NCI-H2227 treated with DMSO at 0.1 percent for 48 hours (cell line): ENCODE measurements around the gene MBD5.

ENCODE experiments used
- DNase-seq: peaks from one replicate; lab custom pipeline; 2025; lab: John Stamatoyannopoulos, UW

MBD5 gene

GRCh38 chr2:148231858-148232257 is 211.0 kb downstream of the MBD5 start:
- no peak for DNase-seq

GRCh38 chr2:148234143-148234542 is 213.3 kb downstream of the MBD5 start:
- no peak for DNase-seq

GRCh38 chr2:148237911-148238310 is 217.0 kb downstream of the MBD5 start:
- no peak for DNase-seq

- no peak for DNase-seq
Observed at GRCh38 chr2:148238561-148238960, 217.7 kb downstream of the MBD5 start.

GRCh38 chr2:148240838-148241237 is 219.9 kb downstream of the MBD5 start:
- no peak for DNase-seq

- no peak for DNase-seq
Observed at GRCh38 chr2:148244593-148245292, 223.9 kb downstream of the MBD5 start.

- no peak for DNase-seq
Observed at GRCh38 chr2:148251993-148252392, 231.1 kb downstream of the MBD5 start.

- no peak for DNase-seq
Observed at GRCh38 chr2:148252646-148253045, 231.8 kb downstream of the MBD5 start.

GRCh38 chr2:148253685-148254084 is 232.8 kb downstream of the MBD5 start:
- no peak for DNase-seq

GRCh38 chr2:148255929-148256328 is 235.0 kb downstream of the MBD5 start:
- no peak for DNase-seq

GRCh38 chr2:148257276-148257675 is 236.4 kb downstream of the MBD5 start:
- no peak for DNase-seq

- DNase-seq = no peak
Observed at GRCh38 chr2:148258124-148258523, 237.2 kb downstream of the MBD5 start.

- no peak for DNase-seq
Observed at GRCh38 chr2:148259674-148260073, 238.8 kb downstream of the MBD5 start.

- no peak for DNase-seq
Observed at GRCh38 chr2:148263890-148264289, 243.0 kb downstream of the MBD5 start.

GRCh38 chr2:148273158-148273691 is 252.3 kb downstream of the MBD5 start:
- no peak for DNase-seq

- DNase-seq = no peak
Observed at GRCh38 chr2:148279216-148279615, 258.3 kb downstream of the MBD5 start.

- DNase-seq = no peak
Observed at GRCh38 chr2:148282201-148282600, 261.3 kb downstream of the MBD5 start.

- no peak for DNase-seq
Observed at GRCh38 chr2:148292431-148292830, 271.5 kb downstream of the MBD5 start.

- no peak for DNase-seq
Observed at GRCh38 chr2:148298196-148298595, 277.3 kb downstream of the MBD5 start.

GRCh38 chr2:148299616-148300015 is 278.7 kb downstream of the MBD5 start:
- no peak for DNase-seq

- no peak for DNase-seq
Observed at GRCh38 chr2:148300544-148300943, 279.7 kb downstream of the MBD5 start.

- no peak for DNase-seq
Observed at GRCh38 chr2:148301362-148301761, 280.5 kb downstream of the MBD5 start.

GRCh38 chr2:148302526-148302925 is 281.6 kb downstream of the MBD5 start:
- no peak for DNase-seq

GRCh38 chr2:148303161-148303560 is 282.3 kb downstream of the MBD5 start:
- no peak for DNase-seq
